Ishikawa (cell line): ENCODE data around the gene INPP4A.

Source experiments
- CEBPB ChIP-seq: IDR thresholded peaks from 2 replicates; pipeline ENCODE4 v1.6.1; 2012
- EGR1 ChIP-seq: IDR thresholded peaks from 2 replicates; pipeline ENCODE4 v1.6.1; 2012
- EP300 ChIP-seq: IDR thresholded peaks from 2 replicates; pipeline ENCODE4 v1.6.1; 2012; ENCODE audit warnings: borderline replicate concordance
- FOXM1 ChIP-seq: IDR thresholded peaks from 2 replicates; pipeline ENCODE4 v1.6.1; 2012; ENCODE audit warnings: low read depth, borderline replicate concordance
- MAX ChIP-seq: IDR thresholded peaks from 2 replicates; pipeline ENCODE4 v1.6.1; 2012
- NFIC ChIP-seq: IDR thresholded peaks from 2 replicates; pipeline ENCODE4 v1.6.1; 2012
- RAD21 ChIP-seq: IDR thresholded peaks from 2 replicates; pipeline ENCODE4 v1.6.1; 2012; ENCODE audit warnings: low read depth
- REST ChIP-seq: IDR thresholded peaks from 2 replicates; pipeline ENCODE4 v1.6.1; 2012; ENCODE audit warnings: low read depth, mild to moderate bottlenecking
- TAF1 ChIP-seq: IDR thresholded peaks from 2 replicates; pipeline ENCODE4 v1.6.1; 2012; ENCODE audit warnings: low read depth, mild to moderate bottlenecking
- TCF12 ChIP-seq: IDR thresholded peaks from 2 replicates; pipeline ENCODE4 v1.6.1; 2012; ENCODE audit warnings: low read depth
- TEAD4 ChIP-seq: IDR thresholded peaks from 2 replicates; pipeline ENCODE4 v1.6.1; 2012
- YY1 ChIP-seq: IDR thresholded peaks from 2 replicates; pipeline ENCODE4 v1.6.1; 2012; ENCODE audit warnings: low read depth
- TF ChIP-seq, protein P1 (sequence below): IDR thresholded peaks from 2 replicates; pipeline ENCODE4 v1.6.1; 2012

DNA sequence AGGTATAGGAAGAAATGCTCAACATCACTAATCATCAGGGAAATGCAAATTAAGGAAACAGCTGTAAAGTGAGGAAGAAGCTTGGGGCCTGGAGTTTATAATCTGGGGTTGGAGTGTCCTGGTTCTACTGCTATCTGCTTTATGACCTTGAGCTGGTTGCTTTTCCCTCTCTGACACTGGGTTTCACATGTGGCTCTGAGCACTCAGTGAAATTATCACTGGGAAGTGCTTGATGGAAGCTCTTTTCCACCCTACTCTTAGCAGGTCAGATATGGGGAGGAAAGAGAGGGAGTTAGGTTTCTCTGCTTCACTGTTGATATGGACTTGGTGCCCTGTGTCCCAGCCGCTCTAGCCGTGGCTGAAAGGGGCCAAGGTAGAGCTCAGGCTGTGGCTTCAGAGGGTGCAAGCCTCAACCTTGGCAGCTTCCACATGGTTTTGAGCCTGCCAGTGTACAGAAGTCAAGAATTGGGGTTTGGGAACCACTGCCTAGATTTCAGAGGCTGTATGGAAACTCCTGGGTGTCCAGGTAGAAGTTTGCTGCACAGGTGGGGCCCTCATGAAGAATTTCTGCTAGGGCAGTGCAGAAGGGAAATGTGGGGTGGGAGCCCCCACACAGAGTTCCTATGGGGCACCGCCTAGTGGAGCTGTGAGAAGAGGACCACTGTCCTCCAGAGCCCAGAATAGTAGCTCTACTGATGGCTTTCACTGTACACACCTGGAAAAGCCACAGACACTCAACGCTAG is 52.3 kb downstream of the INPP4A start:
- no peak for TF ChIP-seq TCF12
- no peak for TF ChIP-seq RAD21
- TF ChIP-seq REST = no peak
- TF ChIP-seq EP300 = no peak
- TF ChIP-seq, protein P1, sequence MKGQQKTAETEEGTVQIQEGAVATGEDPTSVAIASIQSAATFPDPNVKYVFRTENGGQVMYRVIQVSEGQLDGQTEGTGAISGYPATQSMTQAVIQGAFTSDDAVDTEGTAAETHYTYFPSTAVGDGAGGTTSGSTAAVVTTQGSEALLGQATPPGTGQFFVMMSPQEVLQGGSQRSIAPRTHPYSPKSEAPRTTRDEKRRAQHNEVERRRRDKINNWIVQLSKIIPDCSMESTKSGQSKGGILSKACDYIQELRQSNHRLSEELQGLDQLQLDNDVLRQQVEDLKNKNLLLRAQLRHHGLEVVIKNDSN = no peak
- TF ChIP-seq CEBPB = no peak
- no peak for TF ChIP-seq FOXM1
- TF ChIP-seq NFIC = no peak
- TF ChIP-seq EGR1 = no peak
- no peak for TF ChIP-seq MAX
- no peak for TF ChIP-seq TAF1
- TF ChIP-seq TEAD4 = no peak
- TF ChIP-seq YY1 = no peak
